HFFc6 (cell line): ENCODE measurements around the gene MTO1. TPM values are rescaled to one million over a fixed set of nuclear protein-coding genes. Genes with fewer than 3 reads are reported as not detected.

Experiments used
- DNase-seq: peaks from one replicate; pipeline ENCODE4 v3.0.0-alpha.2; 2018
- H3K27ac Mint-ChIP-seq: 2 replicates; pipeline ENCODE4 v1.8.0; 2020; ENCODE audit warnings: mild to moderate bottlenecking, mixed read lengths
- H3K27me3 Mint-ChIP-seq: 2 replicates; pipeline ENCODE4 v1.8.0; 2021; ENCODE audit warnings: mild to moderate bottlenecking, moderate library complexity, mixed read lengths; ENCODE audit not compliant: insufficient read depth
- H3K36me3 Mint-ChIP-seq: 2 replicates; pipeline ENCODE4 v1.8.0; 2021; ENCODE audit warnings: low read depth, mixed read lengths
- H3K4me1 Mint-ChIP-seq: 2 replicates; pipeline ENCODE4 v1.8.0; 2020; ENCODE audit warnings: low read depth, mixed read lengths
- H3K4me3 Mint-ChIP-seq: 2 replicates; pipeline ENCODE4 v1.8.0; 2020; ENCODE audit warnings: mild to moderate bottlenecking, moderate library complexity, mixed read lengths
- H3K9me3 Mint-ChIP-seq: 2 replicates; pipeline ENCODE4 v1.8.0; 2020; ENCODE audit warnings: mild to moderate bottlenecking, mixed read lengths
- CTCF ChIP-seq: fragments of 200-600 bp; sonication (generic); IDR thresholded peaks from 2 replicates; pipeline ENCODE4 v1.5.0; 2021; ENCODE audit warnings: antibody characterized with exemption, mild to moderate bottlenecking
- total RNA-seq, 6 experiments: library from RNA; stranded (reverse); fragmentation: NEBNext Ultra II Directional; extraction: Animal tissue kit (Norgen Biotek cat#: 25700); gene quantifications; 2 replicates in 1 of 6; 3 replicates in 5 of 6; pipeline ENCODE4 v1.2.3, GENCODE V29; 2021

The MTO1 gene
- total RNA-seq, 6 experiments from 2014 or later, result 18.5 to 28.2 (median 21.5) TPM

- Mint-ChIP-seq H3K27me3 (no peaks in the 10 kb centered on the region), H3K27ac (no peak overlapping the region), H3K9me3 (no peaks in the 10 kb centered on the region), H3K36me3 (no peaks in the 10 kb centered on the region), H3K4me3 (no peak overlapping the region), H3K4me1 (peaks cover 10% of the 10 kb centered on the region; the same call in 1 of the 2 replicates)
- no peak for DNase-seq
- TF ChIP-seq CTCF, result no peak
Observed at GRCh38 chr6:73556836-73557235, 95.3 kb downstream of the MTO1 start.

Other genes with a start within 250 kb of the MTO1 start
- under 1 TPM in 2 of 6 experiments, not detected in 4; 0.37 to 0.55 TPM for gene KHDC1L, start 236.2 kb upstream of the MTO1 start, total RNA-seq
- gene KHDC1, start 198.5 kb upstream of the MTO1 start, total RNA-seq, result 1 to 10 TPM; 4.8 to 6.3 (median 5.9) TPM
- not detected for gene DPPA5, start 107.5 kb upstream of the MTO1 start, total RNA-seq
- not detected for gene KHDC3L, start 99.1 kb upstream of the MTO1 start, total RNA-seq
- not detected for gene OOEP, start 91.8 kb upstream of the MTO1 start, total RNA-seq
- gene DDX43, start 66.9 kb upstream of the MTO1 start, total RNA-seq, result not detected
- 1 to 10 TPM; 3.6 to 5.3 (median 5.0) TPM for gene CGAS, start 9.4 kb upstream of the MTO1 start, total RNA-seq
- over 10,000 TPM in 4 of 6 experiments, 1,000 to 10,000 TPM in 2; 8,709 to 10,268 (median 10,123) TPM for gene EEF1A1, start 59.3 kb downstream of the MTO1 start, total RNA-seq
- gene SLC17A5, start 192.3 kb downstream of the MTO1 start, total RNA-seq, result 10 to 100 TPM; 20.4 to 29.9 (median 26.8) TPM
- 10 to 100 TPM; 32.5 to 56.3 (median 48.9) TPM for gene CD109, start 234.5 kb downstream of the MTO1 start, total RNA-seq